GM12801 (cell line): ENCODE results near the gene LMBR1.

ENCODE experiments used
- TF ChIP-seq, protein P1 (sequence below): IDR thresholded peaks from one replicate; pipeline ENCODE4 v1.5.1; 2011; ENCODE audit warnings: control low read depth; ENCODE audit not compliant: insufficient read length; ENCODE audit errors: extremely low read depth

LMBR1 gene

GRCh38 chr7:156785998-156786543 lies 106.9 kb downstream of the LMBR1 start:
- TF ChIP-seq, protein P1, sequence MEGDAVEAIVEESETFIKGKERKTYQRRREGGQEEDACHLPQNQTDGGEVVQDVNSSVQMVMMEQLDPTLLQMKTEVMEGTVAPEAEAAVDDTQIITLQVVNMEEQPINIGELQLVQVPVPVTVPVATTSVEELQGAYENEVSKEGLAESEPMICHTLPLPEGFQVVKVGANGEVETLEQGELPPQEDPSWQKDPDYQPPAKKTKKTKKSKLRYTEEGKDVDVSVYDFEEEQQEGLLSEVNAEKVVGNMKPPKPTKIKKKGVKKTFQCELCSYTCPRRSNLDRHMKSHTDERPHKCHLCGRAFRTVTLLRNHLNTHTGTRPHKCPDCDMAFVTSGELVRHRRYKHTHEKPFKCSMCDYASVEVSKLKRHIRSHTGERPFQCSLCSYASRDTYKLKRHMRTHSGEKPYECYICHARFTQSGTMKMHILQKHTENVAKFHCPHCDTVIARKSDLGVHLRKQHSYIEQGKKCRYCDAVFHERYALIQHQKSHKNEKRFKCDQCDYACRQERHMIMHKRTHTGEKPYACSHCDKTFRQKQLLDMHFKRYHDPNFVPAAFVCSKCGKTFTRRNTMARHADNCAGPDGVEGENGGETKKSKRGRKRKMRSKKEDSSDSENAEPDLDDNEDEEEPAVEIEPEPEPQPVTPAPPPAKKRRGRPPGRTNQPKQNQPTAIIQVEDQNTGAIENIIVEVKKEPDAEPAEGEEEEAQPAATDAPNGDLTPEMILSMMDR = no peak

DNA sequence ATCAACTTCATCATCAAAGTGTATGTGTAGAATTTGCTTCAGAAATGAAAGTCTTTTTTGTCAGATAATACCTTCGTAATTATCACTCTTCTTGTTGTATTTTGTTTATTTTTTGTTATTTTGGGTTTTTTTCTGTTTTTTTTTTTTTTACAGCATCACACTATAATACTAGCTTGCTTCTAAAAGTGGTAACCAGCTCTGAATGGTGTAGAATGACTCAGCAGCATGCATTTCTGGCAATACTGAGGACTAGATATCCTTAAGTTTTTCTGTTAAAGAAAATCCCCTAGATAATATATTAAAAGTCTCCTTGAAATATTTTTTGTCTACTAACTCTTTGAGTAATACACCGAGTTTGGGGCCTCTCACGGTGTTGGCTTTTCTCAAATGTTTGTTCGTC lies 109.1 kb downstream of the LMBR1 start:
- TF ChIP-seq, protein P1 = no peak

GRCh38 chr7:156781972-156782371 lies 111.0 kb downstream of the LMBR1 start:
- TF ChIP-seq, protein P1 = no peak

DNA sequence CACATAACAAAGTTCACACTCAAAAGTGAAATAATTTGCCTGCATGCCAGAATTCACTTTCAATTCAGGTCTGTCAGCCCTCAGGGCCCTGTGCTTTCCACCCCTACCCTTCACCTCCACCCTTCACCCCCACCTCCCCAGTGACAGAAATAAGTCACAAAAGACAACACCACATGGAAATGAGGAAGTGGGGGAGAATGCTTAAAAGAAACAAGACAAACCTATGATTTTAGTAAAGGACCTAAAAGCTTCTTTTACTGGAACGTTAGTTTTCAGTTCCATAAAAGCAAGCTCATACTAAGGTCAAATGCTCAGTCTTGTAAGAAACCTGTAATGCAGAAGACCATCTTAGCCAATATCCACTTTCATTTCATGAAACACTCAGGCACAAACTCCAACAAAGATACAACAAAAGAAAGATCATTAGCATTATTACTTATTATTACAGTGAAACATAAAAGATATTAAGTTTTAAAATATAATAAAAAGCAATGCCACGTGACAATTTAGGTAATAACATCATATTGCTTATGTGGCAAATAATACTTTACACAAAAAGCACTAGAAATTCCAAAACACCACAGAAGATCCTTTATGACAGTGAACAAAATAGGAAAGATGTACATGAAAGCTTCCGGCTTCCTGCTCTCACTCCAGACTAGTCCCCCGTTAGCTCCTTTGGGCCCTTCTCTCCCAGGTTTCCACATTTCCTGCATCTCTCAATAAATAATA lies 112.1 kb downstream of the LMBR1 start:
- TF ChIP-seq, protein P1 = no peak

- TF ChIP-seq, protein P1 = no peak
These were observed 114.3 kb downstream of the LMBR1 start for GRCh38 chr7:156778668-156779067.

- TF ChIP-seq, protein P1 = no peak
These were observed 114.8 kb downstream of the LMBR1 start for GRCh38 chr7:156778201-156778600.

DNA sequence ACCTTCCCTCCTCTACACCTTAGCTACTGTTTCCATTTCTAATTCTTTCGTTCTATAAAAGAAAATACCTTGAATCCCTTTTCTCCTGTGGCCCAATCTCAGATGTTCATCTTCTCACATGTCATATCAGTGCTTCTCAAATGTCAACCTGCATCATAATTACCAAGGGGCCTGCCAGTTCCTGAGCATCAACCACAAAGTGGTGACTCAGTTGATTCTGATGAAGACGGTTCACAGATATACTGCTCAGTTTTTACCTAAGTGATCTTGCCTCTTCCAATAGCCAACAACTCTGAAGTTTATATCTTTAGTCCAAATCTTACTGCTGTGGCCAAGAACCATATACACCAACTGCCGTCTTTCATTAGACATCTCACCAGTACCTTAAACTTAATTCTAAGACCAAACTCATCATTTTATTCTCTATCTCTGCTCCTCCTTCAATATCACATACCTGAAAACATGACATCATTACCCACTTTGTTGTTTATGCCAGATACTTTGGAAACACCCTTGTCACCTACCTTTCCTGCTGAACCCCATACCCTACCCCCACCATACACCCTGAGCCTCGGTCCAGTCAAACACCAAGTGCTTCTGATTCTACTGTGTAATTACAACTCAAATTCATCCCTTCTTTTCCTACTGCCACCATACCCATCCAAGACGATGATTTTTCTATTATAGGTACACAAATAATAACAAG lies 115.5 kb downstream of the LMBR1 start:
- TF ChIP-seq, protein P1 = no peak
